Keratinocyte (primary cell): Measurements from ENCODE around the gene FMNL2. TPM values are rescaled to one million over a fixed set of nuclear protein-coding genes. Genes with fewer than 3 reads are reported as not detected.

Source experiments
- DNase-seq: peaks from one replicate; pipeline ENCODE4 v3.0.0-alpha.2; 2011; ENCODE audit warnings: low read depth, missing footprints, low spot score
- FAIRE-seq: peaks from 2 replicates; lab custom pipeline; 2011; peaks lifted over from hg19 to GRCh38; lab: Jason Lieb, UNC
- H2AFZ ChIP-seq: 2 replicates; pipeline ENCODE4 v1.6.0; 2012; ENCODE audit warnings: low read length, control low read depth, inconsistent platforms; ENCODE audit not compliant: control insufficient read depth
- H3K27ac ChIP-seq: 2 replicates; pipeline ENCODE4 v1.5.1; 2011; ENCODE audit warnings: low read length; ENCODE audit not compliant: control insufficient read depth, insufficient read depth
- H3K27me3 ChIP-seq: 3 replicates; pipeline ENCODE4 v1.6.0; 2011; ENCODE audit warnings: low read length; ENCODE audit not compliant: control insufficient read depth, insufficient read depth; ENCODE audit errors: extremely low read depth
- H3K36me3 ChIP-seq, 2 experiments: 2 replicates in 1 of 2; 3 replicates in 1 of 2; pipeline ENCODE4 v1.5.1; 2011; ENCODE audit warnings: low read length in 2 of 2, mild to moderate bottlenecking in 1 of 2; ENCODE audit not compliant: control insufficient read depth in 2 of 2, insufficient read depth in 2 of 2; ENCODE audit errors: extremely low read depth in 1 of 2
- H3K4me1 ChIP-seq: 3 replicates; pipeline ENCODE4 v1.5.1; 2011; ENCODE audit warnings: low read length; ENCODE audit not compliant: control insufficient read depth, insufficient read depth; ENCODE audit errors: extremely low read depth
- H3K4me2 ChIP-seq: 3 replicates; pipeline ENCODE4 v1.6.0; 2011; ENCODE audit warnings: low read depth, low read length; ENCODE audit not compliant: control insufficient read depth, insufficient read depth; ENCODE audit errors: extremely low read depth
- H3K4me3 ChIP-seq, 3 experiments: fragments of 200-600 bp in 1 of 3; sonication (generic) in 1 of 3; 2 replicates in 2 of 3; 3 replicates in 1 of 3; pipeline ENCODE4 v1.5.1; 2011 to 2016; ENCODE audit warnings: low read length in 3 of 3, mild to moderate bottlenecking in 3 of 3, control low read depth in 2 of 3, inconsistent platforms in 1 of 3, low read depth in 1 of 3, mixed read lengths in 1 of 3, mixed run types in 1 of 3, moderate library complexity in 1 of 3; ENCODE audit not compliant: control insufficient read depth in 2 of 3, insufficient read depth in 2 of 3; ENCODE audit errors: extremely low read depth in 1 of 3
- H3K79me2 ChIP-seq: 2 replicates; pipeline ENCODE4 v1.6.0; 2012; ENCODE audit warnings: low read length; ENCODE audit not compliant: control insufficient read depth, insufficient read depth
- H3K9ac ChIP-seq: 3 replicates; pipeline ENCODE4 v1.6.0; 2011; ENCODE audit warnings: low read length; ENCODE audit not compliant: control insufficient read depth, insufficient read depth; ENCODE audit errors: extremely low read depth
- H3K9me1 ChIP-seq: 3 replicates; pipeline ENCODE4 v1.6.0; 2011; ENCODE audit warnings: low read length; ENCODE audit not compliant: control insufficient read depth, insufficient read depth; ENCODE audit errors: extremely low read depth
- H3K9me3 ChIP-seq: 2 replicates; pipeline ENCODE4 v1.5.1; 2012; ENCODE audit warnings: low read depth, low read length; ENCODE audit not compliant: control insufficient read depth
- H4K20me1 ChIP-seq: 3 replicates; pipeline ENCODE4 v1.6.0; 2011; ENCODE audit warnings: low read length; ENCODE audit not compliant: control insufficient read depth, insufficient read depth; ENCODE audit errors: extremely low read depth
- EZH2 ChIP-seq: IDR thresholded peaks from one replicate; pipeline ENCODE4 v1.6.1; 2012; ENCODE audit warnings: inconsistent platforms, mild to moderate bottlenecking, low read length, moderate library complexity
- dilution Hi-C: fragments of 300-500 bp; cut with MboI; formaldehyde crosslinking; loops from one replicate; pipeline ENCODE4 v1.7.0; 2020; ENCODE audit warnings: low sequenced_read_pairs; ENCODE audit not compliant: extremely low pct_ligation_motif_present
- polyA plus RNA-seq, 5 experiments: library from polyadenylated mRNA; depleted of rRNA in 3 of 5; stranded (reverse) in 3 of 5; stranded (forward) in 1 of 5; unstranded in 1 of 5; fragments of >200 nt; gene quantifications; 1 replicate in 1 of 5; 2 replicates in 3 of 5; 3 replicates in 1 of 5; pipeline versions ENCODE4 v1.2.1 to v1.2.3, GENCODE V29; 2011 to 2012; ENCODE audit warnings: missing spikeins in 2 of 5, low read depth in 1 of 5, low replicate concordance in 1 of 5
- TF ChIP-seq, protein P1 (sequence below), 3 experiments: IDR thresholded peaks in 1 of 3; conservative IDR thresholded peaks in 1 of 3; optimal IDR thresholded peaks in 1 of 3; 2 replicates in 2 of 3; 3 replicates in 1 of 3; pipeline versions ENCODE3 to v1.5.1; 2011; ENCODE audit warnings: low read length in 3 of 3, mild to moderate bottlenecking in 3 of 3, moderate library complexity in 2 of 3, control low read depth in 1 of 3, inconsistent platforms in 1 of 3; ENCODE audit not compliant: insufficient read depth in 2 of 3; ENCODE audit errors: extremely low read depth in 1 of 3

Gene FMNL2
- polyA plus RNA-seq, 1 donor (not counting 4 experiments of a cell fraction or from before 2014, with no cell fraction given) = 62.7 TPM

- FAIRE-seq = no peak
- Histone ChIP-seq H3K4me3 (no peak overlapping the region), H2AFZ (no peak overlapping the region), H3K9me1 (no peaks in the 10 kb centered on the region), H3K36me3 (peaks cover 22 to 39% of the 10 kb centered on the region in 2 experiments), H3K4me2 (no peak overlapping the region), H3K4me1 (no peaks in the 10 kb centered on the region), H3K79me2 (no peaks in the 10 kb centered on the region), H3K9me3 (no peaks in the 10 kb centered on the region), H4K20me1 (no peaks in the 10 kb centered on the region), H3K9ac (no peak overlapping the region), H3K27ac (no peak overlapping the region), H3K27me3 (no peaks in the 10 kb centered on the region)
- DNase-seq = no peak
- TF ChIP-seq EZH2 = no peak
- TF ChIP-seq, protein P1, sequence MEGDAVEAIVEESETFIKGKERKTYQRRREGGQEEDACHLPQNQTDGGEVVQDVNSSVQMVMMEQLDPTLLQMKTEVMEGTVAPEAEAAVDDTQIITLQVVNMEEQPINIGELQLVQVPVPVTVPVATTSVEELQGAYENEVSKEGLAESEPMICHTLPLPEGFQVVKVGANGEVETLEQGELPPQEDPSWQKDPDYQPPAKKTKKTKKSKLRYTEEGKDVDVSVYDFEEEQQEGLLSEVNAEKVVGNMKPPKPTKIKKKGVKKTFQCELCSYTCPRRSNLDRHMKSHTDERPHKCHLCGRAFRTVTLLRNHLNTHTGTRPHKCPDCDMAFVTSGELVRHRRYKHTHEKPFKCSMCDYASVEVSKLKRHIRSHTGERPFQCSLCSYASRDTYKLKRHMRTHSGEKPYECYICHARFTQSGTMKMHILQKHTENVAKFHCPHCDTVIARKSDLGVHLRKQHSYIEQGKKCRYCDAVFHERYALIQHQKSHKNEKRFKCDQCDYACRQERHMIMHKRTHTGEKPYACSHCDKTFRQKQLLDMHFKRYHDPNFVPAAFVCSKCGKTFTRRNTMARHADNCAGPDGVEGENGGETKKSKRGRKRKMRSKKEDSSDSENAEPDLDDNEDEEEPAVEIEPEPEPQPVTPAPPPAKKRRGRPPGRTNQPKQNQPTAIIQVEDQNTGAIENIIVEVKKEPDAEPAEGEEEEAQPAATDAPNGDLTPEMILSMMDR (optimal IDR thresholded peaks at IDR 0.05 in 1 of 3, IDR thresholded peaks at IDR 0.05 in 1 of 3, conservative IDR thresholded peaks at IDR 0.05 in 1 of 3; ENCODE audit: extremely low read depth in 1 of 3, insufficient read depth in 2 of 3, low read length in 3 of 3) = no peak
- dilution Hi-C loops = no loop called here
These were observed 289.8 kb downstream of the FMNL2 start for GRCh38 chr2:152624805-152625204.

GRCh38 chr2:152626911-152627339, 292.0 kb downstream of the FMNL2 start:
- Histone ChIP-seq H4K20me1 (no peaks in the 10 kb centered on the region), H3K4me1 (no peaks in the 10 kb centered on the region), H3K4me3 (no peak overlapping the region), H3K27ac (no peak overlapping the region), H3K79me2 (no peaks in the 10 kb centered on the region), H3K36me3 (peaks cover 15 to 30% of the 10 kb centered on the region in 2 experiments), H2AFZ (no peak overlapping the region), H3K27me3 (no peaks in the 10 kb centered on the region), H3K9me3 (no peaks in the 10 kb centered on the region), H3K9ac (no peak overlapping the region), H3K4me2 (no peak overlapping the region), H3K9me1 (no peaks in the 10 kb centered on the region)
- TF ChIP-seq, protein P1 (optimal IDR thresholded peaks at IDR 0.05 in 1 of 3, IDR thresholded peaks at IDR 0.05 in 1 of 3, conservative IDR thresholded peaks at IDR 0.05 in 1 of 3; ENCODE audit: extremely low read depth in 1 of 3, insufficient read depth in 2 of 3, low read length in 3 of 3) = no peak
- TF ChIP-seq EZH2 = no peak
- no peak for FAIRE-seq
- DNase-seq = no peak
- dilution Hi-C loops = no loop called here
